ENCODE data around the gene SEPTIN6. TPM values are rescaled to one million over a fixed set of nuclear protein-coding genes. Genes with fewer than 3 reads are reported as not detected.

SEPTIN6 gene
- total RNA-seq, 4 donors from 2014 or later: 7.8 to 11.9 (median 10.4) TPM

DNA sequence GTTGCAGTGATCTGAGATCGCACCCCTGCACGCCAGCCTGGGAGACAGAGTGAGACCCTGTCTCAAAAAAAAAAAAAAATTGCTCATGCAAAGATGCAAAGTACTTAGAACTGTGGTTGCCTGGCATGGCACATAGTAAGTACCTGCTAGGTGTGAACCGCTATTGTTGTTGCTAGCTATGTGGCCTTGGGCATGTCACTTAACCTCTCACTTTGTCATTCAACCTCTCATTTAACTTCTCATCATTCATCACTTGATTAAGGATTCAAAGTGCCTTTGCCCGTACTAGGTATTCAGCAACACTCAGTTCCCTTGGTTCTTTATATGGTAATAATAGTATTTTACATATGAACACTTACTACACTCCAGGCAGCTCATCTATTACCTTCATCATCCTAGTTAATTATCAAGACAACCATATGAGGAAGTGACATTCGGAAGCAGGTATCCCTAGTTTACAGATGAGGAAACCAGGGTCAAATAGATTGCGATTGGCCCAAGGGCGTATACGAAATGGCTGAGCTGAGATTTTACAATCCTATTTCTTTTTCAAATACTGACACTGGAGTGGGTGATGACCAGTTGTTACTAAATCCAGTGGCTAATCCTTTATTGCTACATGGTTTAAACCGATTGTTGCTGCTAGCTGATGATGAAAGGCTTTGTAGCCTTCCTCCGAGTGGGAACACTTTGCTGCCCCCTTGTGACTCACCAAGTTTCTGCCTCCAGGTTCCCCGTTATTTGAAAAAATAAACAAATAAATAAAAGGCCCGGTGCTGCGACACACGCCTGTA, 36.6 kb upstream of the SEPTIN6 start:
- TF ChIP-seq POLR2A (IDR thresholded peaks at IDR 0.05) (no peak), CTCF (IDR thresholded peaks at IDR 0.05) (no peak)
- H3K4me3 ChIP-seq (ENCODE audit: low read depth, poor library complexity, severe bottlenecking): no peak overlapping the region
- DNase-seq (ENCODE audit: low spot score in 2 of 2): peak; percentile 25 to 84
- WGBS, 2 donors: 35 to 53% methylated on average over 14 of the region's 14 CpGs
- intact Hi-C loops (cut with DNase I; ENCODE audit: low total_unique reads): loop anchor here (5.0 kb wide), 1 partner anchor 212 kb away; no protein-coding TSS in a partner anchor

- intact Hi-C loops (cut with DNase I; ENCODE audit: low total_unique reads): loop anchor here (5.0 kb wide), 1 partner anchor 211 kb away; no protein-coding TSS in a partner anchor
- WGBS, 2 donors: 63 to 66% methylated on average over 3 to 5 of the region's 5 CpGs
- TF ChIP-seq CTCF (IDR thresholded peaks at IDR 0.05): no peak
- TF ChIP-seq POLR2A (IDR thresholded peaks at IDR 0.05): no peak
- DNase-seq (ENCODE audit: low spot score in 2 of 2): no peak
- H3K4me3 ChIP-seq (ENCODE audit: low read depth, poor library complexity, severe bottlenecking): no peak overlapping the region
These were observed 35.5 kb upstream of the SEPTIN6 start for GRCh38 chrX:119728487-119728886.

GRCh38 chrX:119726900-119727555, 34.1 kb upstream of the SEPTIN6 start:
- no peak for TF ChIP-seq POLR2A (IDR thresholded peaks at IDR 0.05)
- no peak for TF ChIP-seq CTCF (IDR thresholded peaks at IDR 0.05)
- peak in 1 of 2 donors; percentile 15 for DNase-seq (ENCODE audit: low spot score in 2 of 2)
- intact Hi-C loops (cut with DNase I; ENCODE audit: low total_unique reads): loop anchor here (5.0 kb wide), 1 partner anchor 210 kb away; no protein-coding TSS in a partner anchor
- no peak overlapping the region for H3K4me3 ChIP-seq (ENCODE audit: low read depth, poor library complexity, severe bottlenecking)
- WGBS, 2 donors: 62 to 71% methylated on average over 7 of the region's 7 CpGs

DNA sequence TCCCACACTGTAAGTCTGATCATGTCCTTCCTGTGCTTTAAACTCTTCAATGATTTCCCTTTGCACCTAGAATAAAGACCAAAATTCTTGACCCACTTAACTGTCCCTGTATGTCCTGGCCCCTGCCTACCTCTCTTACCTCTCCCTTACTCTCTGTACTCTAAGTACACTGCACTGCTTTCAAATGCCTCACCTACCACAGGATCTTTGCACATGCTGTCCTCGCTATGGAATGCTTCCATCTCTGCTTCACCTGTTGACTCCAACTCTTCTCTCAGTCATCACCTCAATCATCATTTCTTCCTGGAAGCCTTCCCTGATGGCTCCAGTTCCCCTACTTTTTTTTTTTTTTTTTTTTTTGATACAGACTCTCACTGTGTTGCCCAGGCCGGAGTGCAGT, 29.0 kb upstream of the SEPTIN6 start:
- no peak for TF ChIP-seq CTCF (IDR thresholded peaks at IDR 0.05)
- no peak for TF ChIP-seq POLR2A (IDR thresholded peaks at IDR 0.05)
- 89 to 92% methylated on average over 2 of the region's 2 CpGs for WGBS, 2 donors
- no peak for DNase-seq (ENCODE audit: low spot score in 2 of 2)
- intact Hi-C loops (cut with DNase I; ENCODE audit: low total_unique reads): no loop called here
- H3K4me3 ChIP-seq (ENCODE audit: low read depth, poor library complexity, severe bottlenecking): no peak overlapping the region

- intact Hi-C loops (cut with DNase I; ENCODE audit: low total_unique reads): no loop called here
- TF ChIP-seq CTCF (IDR thresholded peaks at IDR 0.05) (no peak), POLR2A (IDR thresholded peaks at IDR 0.05) (no peak)
- H3K4me3 ChIP-seq (ENCODE audit: low read depth, poor library complexity, severe bottlenecking): no peak overlapping the region
- no peak for DNase-seq (ENCODE audit: low spot score in 2 of 2)
- 62 to 80% methylated on average over 6 of the region's 6 CpGs for WGBS, 2 donors
These were observed 28.5 kb upstream of the SEPTIN6 start for GRCh38 chrX:119721487-119721886.

Measured in lower leg skin (tissue), 4 donors.